H9 (cell line): ENCODE results near the gene CNNM1. TPM values are rescaled to one million over a fixed set of nuclear protein-coding genes. Genes with fewer than 3 reads are reported as not detected.
A peak's percentile ranks its signal among the peaks of the same experiment; 100 is the strongest.

Source experiments
- DNase-seq: peaks from one replicate; pipeline ENCODE4 v3.0.0-alpha.2; 2017
- H2AFZ ChIP-seq: one replicate; pipeline ENCODE4 v1.6.1; 2013; ENCODE audit warnings: mild to moderate bottlenecking, low read length, control low read depth, moderate library complexity
- H2AK5ac ChIP-seq: 2 replicates; pipeline ENCODE4 v1.6.1; 2013; ENCODE audit warnings: low read length, control low read depth, mixed read lengths; ENCODE audit not compliant: insufficient read length
- H2BK120ac ChIP-seq: one replicate; pipeline ENCODE4 v1.6.1; 2013; ENCODE audit warnings: low read depth, mild to moderate bottlenecking, low read length, control low read depth, inconsistent platforms; ENCODE audit not compliant: poor library complexity, severe bottlenecking
- H2BK12ac ChIP-seq: 2 replicates; pipeline ENCODE4 v1.6.1; 2013; ENCODE audit warnings: low read length, control low read depth, mixed read lengths, low read depth; ENCODE audit not compliant: insufficient read length
- H2BK15ac ChIP-seq: 2 replicates; pipeline ENCODE4 v1.6.1; 2013; ENCODE audit warnings: low read depth, low read length, control low read depth
- H2BK20ac ChIP-seq: one replicate; pipeline ENCODE4 v1.6.1; 2013; ENCODE audit warnings: low read depth, mild to moderate bottlenecking, low read length, control low read depth, inconsistent platforms; ENCODE audit not compliant: poor library complexity, severe bottlenecking
- H2BK5ac ChIP-seq: 2 replicates; pipeline ENCODE4 v1.6.1; 2013; ENCODE audit warnings: low read length, control low read depth, mixed read lengths; ENCODE audit not compliant: insufficient read length
- H3K14ac ChIP-seq: 2 replicates; pipeline ENCODE4 v1.6.1; 2013; ENCODE audit warnings: low read length, control low read depth; ENCODE audit not compliant: insufficient read depth
- H3K18ac ChIP-seq: 2 replicates; pipeline ENCODE4 v1.6.1; 2013; ENCODE audit warnings: low read depth, mild to moderate bottlenecking, mixed read lengths, low read length, control low read depth; ENCODE audit not compliant: insufficient read length
- H3K23ac ChIP-seq: 2 replicates; pipeline ENCODE4 v1.6.1; 2013; ENCODE audit warnings: low read length, control low read depth, mixed read lengths, low read depth; ENCODE audit not compliant: insufficient read length
- H3K23me2 ChIP-seq: 2 replicates; pipeline ENCODE4 v1.6.1; 2013; ENCODE audit warnings: low read depth, mild to moderate bottlenecking, mixed read lengths, low read length, control low read depth; ENCODE audit not compliant: insufficient read length, poor library complexity, severe bottlenecking
- H3K27ac ChIP-seq: 2 replicates; pipeline ENCODE4 v1.5.1; 2013; ENCODE audit warnings: low read length, control low read depth, mixed read lengths, low read depth; ENCODE audit not compliant: insufficient read length
- H3K27me3 ChIP-seq: 2 replicates; pipeline ENCODE4 v1.6.1; 2013; ENCODE audit warnings: low read length, control low read depth, inconsistent platforms; ENCODE audit not compliant: insufficient read depth
- H3K4ac ChIP-seq: 2 replicates; pipeline ENCODE4 v1.6.1; 2013; ENCODE audit warnings: low read depth, mild to moderate bottlenecking, control low read depth, inconsistent platforms, low read length, moderate library complexity
- H3K4me1 ChIP-seq: 2 replicates; pipeline ENCODE4 v1.6.1; 2013; ENCODE audit warnings: low read length, control low read depth, inconsistent platforms; ENCODE audit not compliant: insufficient read depth
- H3K4me2 ChIP-seq: 2 replicates; pipeline ENCODE4 v1.6.1; 2013; ENCODE audit warnings: low read length, control low read depth, mixed read lengths; ENCODE audit not compliant: insufficient read length, insufficient read depth
- H3K56ac ChIP-seq: 2 replicates; pipeline ENCODE4 v1.6.1; 2013; ENCODE audit warnings: low read depth, mild to moderate bottlenecking, mixed read lengths, low read length, control low read depth; ENCODE audit not compliant: insufficient read length
- H3K79me1 ChIP-seq: 2 replicates; pipeline ENCODE4 v1.6.1; 2013; ENCODE audit warnings: low read depth, mild to moderate bottlenecking, moderate library complexity, low read length, control low read depth, inconsistent platforms; ENCODE audit not compliant: insufficient read depth, poor library complexity, severe bottlenecking
- H3K79me2 ChIP-seq: 2 replicates; pipeline ENCODE4 v1.6.1; 2013; ENCODE audit warnings: low read length, control low read depth, inconsistent platforms; ENCODE audit not compliant: insufficient read depth
- H3K9ac ChIP-seq: 2 replicates; pipeline ENCODE4 v1.6.1; 2013; ENCODE audit warnings: low read length, control low read depth, mixed read lengths; ENCODE audit not compliant: insufficient read length; ENCODE audit errors: extremely low read depth
- H3K9me3 ChIP-seq: one replicate; pipeline ENCODE4 v1.6.1; 2013; ENCODE audit warnings: low read depth, low read length, inconsistent platforms; ENCODE audit not compliant: control insufficient read depth
- H3T11ph ChIP-seq: one replicate; pipeline ENCODE4 v1.6.1; 2013; ENCODE audit warnings: mild to moderate bottlenecking, low read length, control low read depth, inconsistent platforms
- H4K20me1 ChIP-seq: one replicate; pipeline ENCODE4 v1.6.1; 2013; ENCODE audit not compliant: control insufficient read depth, insufficient read length, insufficient read depth
- H4K5ac ChIP-seq: 2 replicates; pipeline ENCODE4 v1.6.1; 2013; ENCODE audit warnings: low read depth, mild to moderate bottlenecking, mixed read lengths, low read length, control low read depth; ENCODE audit not compliant: insufficient read length
- H4K8ac ChIP-seq: replicated peaks from 2 replicates; pipeline ENCODE4 v1.6.1; 2013; ENCODE audit warnings: low read length, control low read depth, mixed read lengths, low read depth; ENCODE audit not compliant: insufficient read length
- H4K91ac ChIP-seq: 2 replicates; pipeline ENCODE4 v1.6.1; 2013; ENCODE audit warnings: low read depth, mild to moderate bottlenecking, moderate library complexity, mixed read lengths, low read length, control low read depth; ENCODE audit not compliant: insufficient read length
- H3K27ac Mint-ChIP-seq, 3 experiments: 2 replicates in 2 of 3; 3 replicates in 1 of 3; pipeline ENCODE4 v1.8.0; 2020 to 2021; ENCODE audit warnings: mixed read lengths in 3 of 3, mild to moderate bottlenecking in 1 of 3, moderate library complexity in 1 of 3
- H3K27me3 Mint-ChIP-seq: 2 replicates; pipeline ENCODE4 v1.8.0; 2021; ENCODE audit warnings: low read depth, mild to moderate bottlenecking, moderate library complexity, mixed read lengths
- H3K36me3 Mint-ChIP-seq, 3 experiments: 2 replicates in 2 of 3; 3 replicates in 1 of 3; pipeline ENCODE4 v1.8.0; 2020 to 2021; ENCODE audit warnings: low read depth in 3 of 3, mixed read lengths in 3 of 3; ENCODE audit not compliant: insufficient read depth in 1 of 3
- H3K4me1 Mint-ChIP-seq, 2 experiments: 2 replicates each; pipeline ENCODE4 v1.8.0; 2020; ENCODE audit warnings: mixed read lengths in 2 of 2
- H3K4me3 Mint-ChIP-seq, 2 experiments: 2 replicates in 1 of 2; 3 replicates in 1 of 2; pipeline ENCODE4 v1.8.0; 2020 to 2021; ENCODE audit warnings: mild to moderate bottlenecking in 2 of 2, mixed read lengths in 2 of 2, moderate library complexity in 1 of 2
- H3K9me3 Mint-ChIP-seq, 2 experiments: 2 replicates in 1 of 2; 3 replicates in 1 of 2; pipeline ENCODE4 v1.8.0; 2020; ENCODE audit warnings: mild to moderate bottlenecking in 2 of 2, mixed read lengths in 2 of 2, moderate library complexity in 1 of 2
- CTCF ChIP-seq: fragments of 200-600 bp; sonication (generic); conservative IDR thresholded peaks from 3 replicates; pipeline ENCODE4 v1.8.0; 2021; ENCODE audit warnings: antibody characterized with exemption, mild to moderate bottlenecking
- WGBS: extraction: QIAGEN DNeasy Blood & Tissue Kit; methylation state at CpG from one replicate; pipeline ENCODE4 v1.1.7; 2013; ENCODE audit warnings: missing lambda C conversion rate, low lambda C conversion rate, mixed read lengths; ENCODE audit not compliant: insufficient read length; ENCODE audit errors: extremely low coverage; 5-methylcytosine and 5-hydroxymethylcytosine counted together
- total RNA-seq: library from RNA; stranded (reverse); gene quantifications from 2 replicates; pipeline ENCODE4 v1.2.1, GENCODE V29; 2021

CNNM1 gene
- total RNA-seq, 1 experiment from 2014 or later: 0.35 TPM

- Mint-ChIP-seq H3K4me1 (peaks cover 4 to 9% of the 10 kb centered on the region in 2 experiments), H3K36me3 (no peaks in the 10 kb centered on the region; a peak in 1 of 7 replicates), H3K27ac (no peak overlapping the region), H3K27me3 (no peaks in the 10 kb centered on the region; the same call in 1 of the 2 replicates), H3K9me3 (no peaks in the 10 kb centered on the region), H3K4me3 (no peak overlapping the region)
- Histone ChIP-seq H3K23me2 (no peaks in the 10 kb centered on the region), H2BK15ac (no peak overlapping the region), H3K9ac (no peak overlapping the region), H3K18ac (no peak overlapping the region), H3K4me1 (no peaks in the 10 kb centered on the region), H4K91ac (no peak overlapping the region), H3K56ac (no peak overlapping the region), H2BK120ac (no peak overlapping the region), H3K79me2 (no peaks in the 10 kb centered on the region), H3K4me2 (no peak overlapping the region), H3K9me3 (no peaks in the 10 kb centered on the region), H4K8ac (no peak overlapping the region), H4K20me1 (no peaks in the 10 kb centered on the region), H2AK5ac (no peak overlapping the region), H3K23ac (no peak overlapping the region), H4K5ac (no peak overlapping the region), H3K27me3 (no peaks in the 10 kb centered on the region), H3K4ac (no peak overlapping the region), H3K79me1 (no peaks in the 10 kb centered on the region), H2BK5ac (no peak overlapping the region), H3T11ph (no peak overlapping the region), H2BK20ac (no peak overlapping the region), H3K14ac (no peak overlapping the region), H2AFZ (no peak overlapping the region), H3K27ac (no peak overlapping the region), H2BK12ac (no peak overlapping the region)
- no CpG with 5 or more reads among the region's 5 CpGs for WGBS
- no peak for DNase-seq
- TF ChIP-seq CTCF: peak; percentile 57
Measured at GRCh38 chr10:99442394-99442793, 113.2 kb downstream of the CNNM1 start.
